PC-9 (cell line): Measurements from ENCODE around the gene GSK3B. TPM values are rescaled to one million over a fixed set of nuclear protein-coding genes. Genes with fewer than 3 reads are reported as not detected.

Experiments used
- BruUV-seq: library from RNA; stranded (reverse); fragments of 400-500 nt; replicated peaks from 2 replicates; lab custom pipeline; 2021; lab: Mats Ljungman, UMichigan
- CTCF ChIA-PET: fragments of 300-600 bp; sonication (Branson Sonifier 250); formaldehyde crosslinking; loops from one replicate; lab custom pipeline; 2022; ENCODE audit warnings: antibody characterized with exemption; lab: Charles Lee
- POLR2A ChIA-PET: fragments of 300-600 bp; sonication (Branson Sonifier 250); formaldehyde crosslinking; loops from one replicate; lab custom pipeline; 2022; ENCODE audit warnings: antibody characterized with exemption; ENCODE audit not compliant: unreplicated experiment; lab: Charles Lee
- DNase-seq, 2 experiments: peaks; one replicate each; pipeline versions ENCODE4 v3.0.0 to v3.0.0-alpha.2; 2015 to 2022; ENCODE audit warnings: mixed read lengths in 1 of 2
- H2AFZ ChIP-seq: fragments of 200-600 bp; sonication (generic); 2 replicates; pipeline ENCODE4 v1.8.1; 2017; ENCODE audit warnings: antibody characterized with exemption
- H3F3A ChIP-seq: fragments of 200-600 bp; sonication (generic); 2 replicates; pipeline ENCODE4 v1.8.1; 2017; ENCODE audit warnings: antibody characterized with exemption, mild to moderate bottlenecking, low read depth; ENCODE audit not compliant: insufficient read depth
- H3K27ac ChIP-seq: fragments of 200-600 bp; sonication (generic); 2 replicates; pipeline ENCODE4 v1.6.1; 2016; ENCODE audit warnings: mixed run types
- H3K27me3 ChIP-seq: fragments of 200-600 bp; sonication (generic); 2 replicates; pipeline ENCODE4 v1.6.1; 2016; ENCODE audit warnings: low read depth, mixed run types; ENCODE audit not compliant: insufficient read depth
- H3K36me3 ChIP-seq: fragments of 200-600 bp; sonication (generic); 2 replicates; pipeline ENCODE4 v1.6.1; 2016; ENCODE audit warnings: low read depth, mixed run types
- H3K4me1 ChIP-seq: fragments of 200-600 bp; sonication (generic); replicated peaks from 2 replicates; pipeline ENCODE4 v1.6.1; 2016; ENCODE audit warnings: mixed run types; ENCODE audit not compliant: insufficient read depth
- H3K4me2 ChIP-seq: fragments of 200-600 bp; sonication (generic); 2 replicates; pipeline ENCODE4 v1.6.1; 2017; ENCODE audit warnings: mixed run types
- H3K4me3 ChIP-seq: fragments of 200-600 bp; sonication (generic); 2 replicates; pipeline ENCODE4 v1.6.1; 2016; ENCODE audit warnings: mixed run types
- H3K79me2 ChIP-seq: fragments of 200-600 bp; sonication (generic); 2 replicates; pipeline ENCODE4 v1.6.1; 2017; ENCODE audit warnings: low read depth, mixed run types
- H3K9me2 ChIP-seq: fragments of 200-600 bp; sonication (generic); 2 replicates; pipeline ENCODE4 v1.8.1; 2017; ENCODE audit warnings: mild to moderate bottlenecking; ENCODE audit not compliant: insufficient read depth
- H3K9me3 ChIP-seq: fragments of 200-600 bp; sonication (generic); 2 replicates; pipeline ENCODE4 v1.8.1; 2016; ENCODE audit warnings: low read depth; ENCODE audit not compliant: insufficient read depth
- H4K20me1 ChIP-seq: fragments of 200-600 bp; sonication (generic); 2 replicates; pipeline ENCODE4 v1.8.1; 2017; ENCODE audit not compliant: insufficient read depth
- CTCF ChIP-seq: fragments of 200-600 bp; sonication (generic); conservative IDR thresholded peaks from 2 replicates; pipeline ENCODE4 v1.6.1; 2017; ENCODE audit warnings: mixed run types, antibody characterized with exemption, mild to moderate bottlenecking, moderate library complexity
- EZH2 ChIP-seq: fragments of 200-600 bp; sonication (generic); IDR thresholded peaks from 2 replicates; pipeline ENCODE4 v1.8.0; 2017; ENCODE audit warnings: antibody characterized with exemption, low read depth
- intact Hi-C: fragments of 100-400 bp; cut with micrococcal nuclease; formaldehyde crosslinking; loops from one replicate; pipeline ENCODE4 v1.10.0; 2022; ENCODE audit not compliant: unreplicated experiment
- total RNA-seq: library from RNA; stranded (reverse); gene quantifications from 2 replicates; pipeline ENCODE4 v1.2.3, GENCODE V29; 2021

The GSK3B gene
- total RNA-seq, 1 experiment from 2014 or later, result 62.0 TPM

- Histone ChIP-seq H3K9me2 (no peaks in the 10 kb centered on the region), H3K4me3 (no peak overlapping the region), H3K4me1 (no peaks in the 10 kb centered on the region), H3K79me2 (peaks cover 87% of the 10 kb centered on the region), H4K20me1 (peaks cover 38% of the 10 kb centered on the region), H3K36me3 (no peaks in the 10 kb centered on the region), H3F3A (peaks cover 5% of the 10 kb centered on the region; the same call in 1 of the 2 replicates), H3K27ac (no peak overlapping the region), H2AFZ (no peak overlapping the region), H3K27me3 (no peaks in the 10 kb centered on the region), H3K4me2 (no peak overlapping the region), H3K9me3 (no peaks in the 10 kb centered on the region)
- CTCF ChIA-PET, result no interaction called here
- DNase-seq, result no peak
- BruUV-seq, result no TSS peak
- intact Hi-C loops, result no loop called here
- TF ChIP-seq EZH2 (no peak), CTCF (no peak)
- POLR2A ChIA-PET, result no interaction called here
Measured at GRCh38 chr3:119930286-119930685, 164.0 kb downstream of the GSK3B start.

GRCh38 chr3:119927190-119927589 lies 167.1 kb downstream of the GSK3B start:
- Histone ChIP-seq H2AFZ (no peak overlapping the region), H3K27ac (no peak overlapping the region), H3K27me3 (no peaks in the 10 kb centered on the region), H3K9me3 (no peaks in the 10 kb centered on the region), H3K36me3 (no peaks in the 10 kb centered on the region), H3K4me3 (no peak overlapping the region), H4K20me1 (peaks cover 24% of the 10 kb centered on the region), H3K4me1 (no peaks in the 10 kb centered on the region), H3K9me2 (no peaks in the 10 kb centered on the region), H3K4me2 (no peak overlapping the region), H3K79me2 (peaks cover 76% of the 10 kb centered on the region), H3F3A (peaks cover 10% of the 10 kb centered on the region; the same call in 1 of the 2 replicates)
- ChIA-PET CTCF (no interaction called here), POLR2A (no interaction called here)
- BruUV-seq, result no TSS peak
- intact Hi-C loops, result no loop called here
- TF ChIP-seq CTCF (no peak), EZH2 (no peak)
- DNase-seq, result no peak

GRCh38 chr3:119924111-119925094 lies 169.8 kb downstream of the GSK3B start:
- POLR2A ChIA-PET, result interaction anchor here (0.7 kb wide), 1 partner anchor 171 kb away, joined by 6 read pairs; no protein-coding TSS in a partner anchor

More at GRCh38 chr3:119924111-119925094, 169.8 kb downstream of the GSK3B start:
- H3K27ac ChIP-seq, result no peak overlapping the region
- H3K4me1 ChIP-seq, result no peaks in the 10 kb centered on the region
- H3K9me3 ChIP-seq, result no peaks in the 10 kb centered on the region; the same call in 1 of the 2 replicates
- H2AFZ ChIP-seq, result no peak overlapping the region
- no peak for DNase-seq
- H3F3A ChIP-seq, result peaks cover 14% of the 10 kb centered on the region; the same call in 1 of the 2 replicates
- peaks cover 16% of the 10 kb centered on the region; the same call in 1 of the 2 replicates for H4K20me1 ChIP-seq
- no peaks in the 10 kb centered on the region for H3K27me3 ChIP-seq
- no peaks in the 10 kb centered on the region for H3K9me2 ChIP-seq
- intact Hi-C loops, result no loop called here
- no peak overlapping the region for H3K4me3 ChIP-seq
- BruUV-seq, result no TSS peak
- TF ChIP-seq CTCF (no peak), EZH2 (no peak)
- no peak overlapping the region for H3K4me2 ChIP-seq
- H3K36me3 ChIP-seq, result 0 out of 2 replicates have a peak, but pooled peaks cover 4% of the 10 kb centered on the region
- CTCF ChIA-PET, result no interaction called here
- peaks cover 58% of the 10 kb centered on the region for H3K79me2 ChIP-seq
